Upper lobe of left lung (tissue), 6 donors: Measurements from ENCODE around the gene PCSK6. TPM values are rescaled to one million over a fixed set of nuclear protein-coding genes. Genes with fewer than 3 reads are reported as not detected.
"Not testable (repeated sequence)": the region's sequence is repeated elsewhere in the genome, so short reads cannot be mapped to it uniquely, and the experiment has no call there.

Experiments used
- ATAC-seq, 2 donors: fragments of 200-7000 bp; cut with Tn5 transposase; one replicate each; pipeline ENCODE4 v1.9.1; 2022; ENCODE audit warnings: mild to moderate bottlenecking in 2 of 2, moderate library complexity in 2 of 2; ENCODE audit not compliant: low FRiP score in 2 of 2
- DNase-seq, 2 donors: peaks; one replicate each; pipeline ENCODE4 v3.0.0-alpha.2; 2019 to 2020
- H3K27ac ChIP-seq, 4 donors: fragments of 200-600 bp; sonication (generic); one replicate each; pipeline ENCODE4 v1.5.1; 2016 to 2019
- H3K27me3 ChIP-seq, 4 donors: fragments of 200-600 bp; sonication (generic); one replicate each; pipeline ENCODE4 v1.5.1; 2017 to 2019
- H3K36me3 ChIP-seq, 4 donors: fragments of 200-600 bp; sonication (generic); one replicate each; pipeline ENCODE4 v1.5.1; 2016 to 2019
- H3K4me1 ChIP-seq, 4 donors: fragments of 200-600 bp; sonication (generic); one replicate each; pipeline ENCODE4 v1.5.1; 2018 to 2019
- H3K4me3 ChIP-seq, 4 donors: fragments of 200-600 bp; sonication (generic); one replicate each; pipeline ENCODE4 v1.5.1; 2017 to 2019; ENCODE audit warnings: mild to moderate bottlenecking in 2 of 4, moderate library complexity in 1 of 4
- H3K9me3 ChIP-seq, 4 donors: fragments of 200-600 bp; sonication (generic); one replicate each; pipeline ENCODE4 v1.5.1; 2018 to 2019
- EP300 ChIP-seq, 4 donors: sonication (generic); formaldehyde crosslinking; IDR thresholded peaks; one replicate each; pipeline ENCODE4 v1.5.1; 2017; ENCODE audit warnings: antibody characterized with exemption in 4 of 4, control low read depth in 2 of 4
- POLR2A ChIP-seq, 4 donors: fragments of 450-650 bp; IDR thresholded peaks; one replicate each; pipeline ENCODE4 v1.5.1; 2016 to 2017; ENCODE audit warnings: antibody characterized with exemption in 4 of 4, mild to moderate bottlenecking in 2 of 4
- POLR2AphosphoS5 ChIP-seq, 2 donors: sonication (generic); formaldehyde crosslinking; IDR thresholded peaks; one replicate each; pipeline ENCODE4 v1.5.1; 2017; ENCODE audit warnings: antibody characterized with exemption in 2 of 2
- WGBS, 2 donors: methylation state at CpG; one replicate each; pipeline ENCODE4 v1.1.5; 2017 to 2018; 5-methylcytosine and 5-hydroxymethylcytosine counted together
- total RNA-seq, 6 donors: library from RNA; depleted of rRNA in 4 of 6; stranded (reverse); fragments of >200 nt in 4 of 6; gene quantifications; one replicate each; pipeline versions ENCODE4 v1.1.0 to v1.2.1, GENCODE V29; 2016 to 2021
- TF ChIP-seq, protein P1 (sequence below), 6 experiments: fragments of 450-650 bp in 4 of 6; fragments of 200-600 bp in 2 of 6; sonication (generic) in 2 of 6; IDR thresholded peaks; one replicate each; pipeline ENCODE4 v1.5.1; 2016 to 2019; ENCODE audit warnings: antibody characterized with exemption in 6 of 6
- donor health status: DM: no; HTN: no; CAD: no; lungs with moderate emphysema.
- donor health status: DM: no; HTN: yes; CAD: no; lungs with severe emphysema.

Gene PCSK6
- total RNA-seq, 6 donors from 2014 or later: 3.1 to 24.4 (median 5.5) TPM

DNA sequence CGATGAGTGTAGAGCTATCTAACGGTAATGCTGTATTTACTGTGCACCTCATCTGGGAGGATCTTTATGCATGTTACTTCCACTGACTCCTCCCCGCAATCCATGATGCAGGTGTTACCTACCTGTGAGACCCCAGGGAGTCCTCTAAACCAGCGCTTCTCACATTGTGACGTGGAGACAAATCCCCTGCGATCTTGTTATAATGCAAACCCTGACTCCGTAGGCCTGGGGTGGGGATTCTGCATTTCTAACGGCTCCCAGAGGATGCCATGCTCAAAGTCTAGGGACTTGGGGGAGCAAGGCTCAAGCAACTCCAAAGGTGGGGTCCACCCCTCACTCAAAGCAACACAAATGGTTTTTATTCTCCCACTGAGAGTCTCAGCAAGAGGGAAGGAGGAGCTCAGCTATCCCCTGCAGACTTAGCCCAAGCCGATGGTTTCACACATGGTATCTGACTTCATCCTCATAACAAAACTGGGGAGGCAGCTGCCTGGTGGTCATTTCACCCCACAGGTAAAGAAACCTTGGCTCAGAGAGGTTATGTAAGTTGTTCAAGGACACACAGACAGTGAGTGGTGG is 63.6 kb downstream of the PCSK6 start:
- DNase-seq (no peak), ATAC-seq (no peak)
- H3K4me1 ChIP-seq: no peaks in the 10 kb centered on the region
- H3K4me3 ChIP-seq: no peak overlapping the region
- TF ChIP-seq POLR2A (IDR thresholded peaks at IDR 0.05): no peak
- no peak for TF ChIP-seq EP300 (IDR thresholded peaks at IDR 0.05)
- TF ChIP-seq POLR2AphosphoS5 (IDR thresholded peaks at IDR 0.05): no peak
- TF ChIP-seq, protein P1, sequence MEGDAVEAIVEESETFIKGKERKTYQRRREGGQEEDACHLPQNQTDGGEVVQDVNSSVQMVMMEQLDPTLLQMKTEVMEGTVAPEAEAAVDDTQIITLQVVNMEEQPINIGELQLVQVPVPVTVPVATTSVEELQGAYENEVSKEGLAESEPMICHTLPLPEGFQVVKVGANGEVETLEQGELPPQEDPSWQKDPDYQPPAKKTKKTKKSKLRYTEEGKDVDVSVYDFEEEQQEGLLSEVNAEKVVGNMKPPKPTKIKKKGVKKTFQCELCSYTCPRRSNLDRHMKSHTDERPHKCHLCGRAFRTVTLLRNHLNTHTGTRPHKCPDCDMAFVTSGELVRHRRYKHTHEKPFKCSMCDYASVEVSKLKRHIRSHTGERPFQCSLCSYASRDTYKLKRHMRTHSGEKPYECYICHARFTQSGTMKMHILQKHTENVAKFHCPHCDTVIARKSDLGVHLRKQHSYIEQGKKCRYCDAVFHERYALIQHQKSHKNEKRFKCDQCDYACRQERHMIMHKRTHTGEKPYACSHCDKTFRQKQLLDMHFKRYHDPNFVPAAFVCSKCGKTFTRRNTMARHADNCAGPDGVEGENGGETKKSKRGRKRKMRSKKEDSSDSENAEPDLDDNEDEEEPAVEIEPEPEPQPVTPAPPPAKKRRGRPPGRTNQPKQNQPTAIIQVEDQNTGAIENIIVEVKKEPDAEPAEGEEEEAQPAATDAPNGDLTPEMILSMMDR (IDR thresholded peaks at IDR 0.05): no peak
- H3K27me3 ChIP-seq: no peaks in the 10 kb centered on the region
- WGBS, 2 donors: 85% methylated on average over 9 of the region's 9 CpGs
- H3K36me3 ChIP-seq: no peaks in the 10 kb centered on the region
- no peak overlapping the region for H3K27ac ChIP-seq
- H3K9me3 ChIP-seq: no peaks in the 10 kb centered on the region

DNA sequence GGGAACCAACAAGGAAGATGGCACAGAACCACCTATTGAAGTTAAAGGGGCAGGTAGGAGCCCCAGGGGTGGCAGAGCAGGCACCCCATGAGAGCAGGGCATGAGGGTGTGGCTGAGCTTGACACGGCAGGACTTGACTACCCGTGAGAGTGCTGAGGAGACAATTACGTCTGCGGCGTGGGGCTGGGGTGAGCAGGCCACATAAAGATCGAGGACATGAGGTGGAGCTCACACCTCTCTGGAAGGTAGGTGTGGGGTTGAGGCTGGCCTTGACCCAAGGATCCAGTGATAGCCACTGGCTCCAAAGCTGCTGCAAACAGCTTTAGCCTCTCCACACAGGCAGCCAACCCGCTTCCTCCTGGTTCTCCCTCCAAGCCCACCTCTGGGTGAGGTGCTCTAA is 64.5 kb downstream of the PCSK6 start:
- WGBS, 2 donors: 90 to 100% methylated on average over 5 to 7 of the region's 7 CpGs
- no peaks in the 10 kb centered on the region for H3K9me3 ChIP-seq
- ATAC-seq (no peak), DNase-seq (no peak)
- no peak overlapping the region for H3K27ac ChIP-seq
- TF ChIP-seq POLR2A (IDR thresholded peaks at IDR 0.05) (no peak), EP300 (IDR thresholded peaks at IDR 0.05) (no peak), POLR2AphosphoS5 (IDR thresholded peaks at IDR 0.05) (no peak)
- TF ChIP-seq, protein P1 (IDR thresholded peaks at IDR 0.05): no peak
- no peaks in the 10 kb centered on the region for H3K27me3 ChIP-seq
- H3K4me3 ChIP-seq: no peak overlapping the region
- no peaks in the 10 kb centered on the region for H3K4me1 ChIP-seq
- no peaks in the 10 kb centered on the region for H3K36me3 ChIP-seq

DNA sequence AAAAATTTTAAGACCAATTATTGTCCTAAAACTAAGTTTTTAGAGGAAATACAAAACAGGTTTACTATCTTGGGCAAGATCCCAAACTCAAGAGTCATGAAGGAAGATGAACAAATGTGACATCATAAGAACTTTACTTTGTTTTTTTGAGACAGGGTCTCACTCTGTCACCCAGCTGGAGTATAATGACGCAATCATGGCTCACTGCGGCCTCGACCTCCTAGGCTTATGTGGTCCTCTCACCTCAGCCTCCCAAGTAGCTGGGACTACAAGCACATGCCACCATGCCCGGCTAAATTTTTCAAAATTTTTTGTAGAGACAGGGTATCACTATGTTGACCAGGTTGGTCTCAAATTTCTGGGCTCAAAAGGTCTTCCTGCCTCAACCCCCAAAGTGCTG is 69.3 kb downstream of the PCSK6 start:
- TF ChIP-seq POLR2AphosphoS5 (IDR thresholded peaks at IDR 0.05) (no peak), EP300 (IDR thresholded peaks at IDR 0.05) (no peak)
- H3K27me3 ChIP-seq: no peaks in the 10 kb centered on the region

DNA sequence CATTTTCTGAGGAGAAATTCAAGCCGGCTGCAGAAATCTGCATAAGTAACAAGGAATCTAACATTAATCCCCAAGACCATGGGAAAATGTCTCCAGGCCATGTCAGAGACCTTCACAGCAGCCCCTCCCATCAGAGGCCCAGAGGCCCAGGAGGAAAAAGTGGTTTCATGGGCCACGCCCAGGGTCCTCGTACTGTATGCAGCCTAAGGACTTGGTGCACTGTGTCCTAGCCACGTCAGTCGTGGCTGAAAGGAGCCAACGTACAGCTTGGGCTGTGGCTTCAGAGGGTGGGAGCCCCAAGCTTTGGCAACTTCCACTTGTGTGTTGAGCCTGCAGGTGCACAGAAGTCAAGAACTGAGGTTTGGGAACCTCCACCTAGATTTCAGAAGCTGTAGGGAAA is 73.0 kb downstream of the PCSK6 start:
- not testable (repeated sequence) for H3K4me1 ChIP-seq, H3K36me3 ChIP-seq, ATAC-seq, DNase-seq, H3K27me3 ChIP-seq, H3K4me3 ChIP-seq, H3K27ac ChIP-seq, H3K9me3 ChIP-seq
- WGBS, 2 donors: 87 to 98% methylated on average over 3 to 6 of the region's 6 CpGs

More for the DNA sequence above, 69.3 kb downstream of the PCSK6 start:
- Histone ChIP-seq H3K36me3 (no peaks in the 10 kb centered on the region), H3K27ac (no peak overlapping the region), H3K4me3 (no peak overlapping the region), H3K9me3 (no peaks in the 10 kb centered on the region), H3K4me1 (no peaks in the 10 kb centered on the region)
- 94% methylated on average over 4 of the region's 4 CpGs for WGBS, 2 donors
- DNase-seq: no peak
- no peak for ATAC-seq

DNA sequence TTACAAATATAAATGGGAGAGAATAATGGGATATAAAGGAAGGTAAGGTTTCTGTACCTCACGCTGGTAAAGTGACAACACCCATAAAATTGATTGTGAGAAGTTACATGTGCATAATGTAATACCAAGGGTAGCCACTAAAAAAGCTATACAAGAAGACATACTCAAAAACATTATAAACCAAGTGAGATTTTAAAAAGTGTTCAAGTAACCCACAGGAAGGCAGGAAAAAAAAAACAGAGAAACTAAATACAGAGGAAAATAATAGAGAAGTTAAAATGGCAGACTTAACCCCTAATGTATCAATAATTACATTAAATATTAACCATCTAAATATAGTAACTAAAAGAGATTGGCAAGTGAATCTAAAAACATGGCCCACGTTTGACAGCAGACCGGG is 76.3 kb downstream of the PCSK6 start:
- H3K4me3 ChIP-seq: no peak overlapping the region
- H3K4me1 ChIP-seq: no peaks in the 10 kb centered on the region
- no peaks in the 10 kb centered on the region for H3K36me3 ChIP-seq
- WGBS, 2 donors: 83 to 85% methylated on average over 3 of the region's 3 CpGs
- no peak for TF ChIP-seq POLR2A (IDR thresholded peaks at IDR 0.05)
- TF ChIP-seq, protein P1 (IDR thresholded peaks at IDR 0.05): no peak
- no peak for TF ChIP-seq EP300 (IDR thresholded peaks at IDR 0.05)
- TF ChIP-seq POLR2AphosphoS5 (IDR thresholded peaks at IDR 0.05): no peak
- ATAC-seq (no peak), DNase-seq (no peak)
- no peak overlapping the region for H3K27ac ChIP-seq
- no peaks in the 10 kb centered on the region for H3K27me3 ChIP-seq
- H3K9me3 ChIP-seq: no peaks in the 10 kb centered on the region

DNA sequence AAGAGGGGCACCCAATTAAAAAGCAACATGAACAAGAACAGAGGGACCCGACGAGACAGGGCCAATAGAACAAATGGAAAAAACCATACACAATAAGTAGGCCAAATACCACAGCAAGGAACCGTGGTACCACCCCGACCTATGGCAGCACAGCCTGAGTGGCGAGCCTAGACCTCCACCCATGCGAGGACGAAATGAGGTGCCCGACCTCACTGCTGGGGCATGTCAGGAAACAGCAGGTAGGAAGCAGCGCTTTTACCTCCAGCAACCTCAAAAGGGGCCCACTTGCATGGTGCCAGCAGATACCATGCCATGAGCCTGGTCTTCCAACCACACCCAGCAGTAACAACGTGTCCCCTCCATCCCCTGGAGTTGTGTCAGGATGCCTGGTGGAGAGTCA is 77.9 kb downstream of the PCSK6 start:
- H3K4me1 ChIP-seq: no peaks in the 10 kb centered on the region
- H3K36me3 ChIP-seq: no peaks in the 10 kb centered on the region
- 92% methylated on average over 9 to 10 of the region's 10 CpGs for WGBS, 2 donors
- no peaks in the 10 kb centered on the region for H3K9me3 ChIP-seq
- TF ChIP-seq POLR2AphosphoS5 (IDR thresholded peaks at IDR 0.05) (no peak), EP300 (IDR thresholded peaks at IDR 0.05) (no peak), POLR2A (IDR thresholded peaks at IDR 0.05) (no peak)
- TF ChIP-seq, protein P1 (IDR thresholded peaks at IDR 0.05): no peak
- no peak overlapping the region for H3K4me3 ChIP-seq
- H3K27me3 ChIP-seq: no peaks in the 10 kb centered on the region
- no peak for ATAC-seq
- DNase-seq: no peak
- no peak overlapping the region for H3K27ac ChIP-seq
